ENCODE measurements around the gene CTNNA1.

DNA sequence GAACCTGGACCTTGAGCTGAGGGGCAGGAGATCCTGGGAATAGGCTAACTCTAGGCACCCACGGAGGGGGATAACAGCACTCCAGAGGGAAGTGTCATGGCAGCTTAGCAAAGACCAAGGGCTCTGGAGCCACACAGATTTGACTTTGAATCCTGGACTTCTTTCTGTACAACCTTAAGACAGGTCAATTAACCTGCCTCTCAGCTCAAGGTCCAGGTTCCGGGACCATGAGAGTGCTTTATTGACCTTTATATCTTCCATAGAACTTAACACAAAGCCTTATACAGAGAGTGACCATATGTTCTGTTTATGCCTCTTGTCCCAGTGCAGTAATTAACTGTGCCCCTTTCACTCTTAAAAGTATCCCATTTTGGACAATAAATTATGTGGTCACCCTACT lies 212.4 kb downstream of the CTNNA1 start:
- TF ChIP-seq CHD2 (IDR thresholded peaks at IDR 0.05; ENCODE audit: low read length, partially characterized antibody) (no peak), ELF1 (IDR thresholded peaks at IDR 0.05) (no peak), JUND (IDR thresholded peaks at IDR 0.05) (no peak), RAD21 (IDR thresholded peaks at IDR 0.05; ENCODE audit: low read length) (no peak), EP300 (IDR thresholded peaks at IDR 0.05; ENCODE audit: borderline replicate concordance in 1 of 2, low read depth in 1 of 2, low read length in 1 of 2) (no peak), GABPA (IDR thresholded peaks at IDR 0.05; ENCODE audit: low read depth) (no peak), TCF12 (IDR thresholded peaks at IDR 0.05) (no peak), RFX5 (IDR thresholded peaks at IDR 0.05; ENCODE audit: low read length) (no peak), NRF1 (IDR thresholded peaks at IDR 0.05; ENCODE audit: low read depth, low read length) (no peak), EZH2phosphoT487 (IDR thresholded peaks at IDR 0.05; ENCODE audit: borderline replicate concordance, low read depth) (no peak), POLR2AphosphoS5 (IDR thresholded peaks at IDR 0.05; ENCODE audit: low read depth, low read length) (no peak)
- TF ChIP-seq, protein P1, sequence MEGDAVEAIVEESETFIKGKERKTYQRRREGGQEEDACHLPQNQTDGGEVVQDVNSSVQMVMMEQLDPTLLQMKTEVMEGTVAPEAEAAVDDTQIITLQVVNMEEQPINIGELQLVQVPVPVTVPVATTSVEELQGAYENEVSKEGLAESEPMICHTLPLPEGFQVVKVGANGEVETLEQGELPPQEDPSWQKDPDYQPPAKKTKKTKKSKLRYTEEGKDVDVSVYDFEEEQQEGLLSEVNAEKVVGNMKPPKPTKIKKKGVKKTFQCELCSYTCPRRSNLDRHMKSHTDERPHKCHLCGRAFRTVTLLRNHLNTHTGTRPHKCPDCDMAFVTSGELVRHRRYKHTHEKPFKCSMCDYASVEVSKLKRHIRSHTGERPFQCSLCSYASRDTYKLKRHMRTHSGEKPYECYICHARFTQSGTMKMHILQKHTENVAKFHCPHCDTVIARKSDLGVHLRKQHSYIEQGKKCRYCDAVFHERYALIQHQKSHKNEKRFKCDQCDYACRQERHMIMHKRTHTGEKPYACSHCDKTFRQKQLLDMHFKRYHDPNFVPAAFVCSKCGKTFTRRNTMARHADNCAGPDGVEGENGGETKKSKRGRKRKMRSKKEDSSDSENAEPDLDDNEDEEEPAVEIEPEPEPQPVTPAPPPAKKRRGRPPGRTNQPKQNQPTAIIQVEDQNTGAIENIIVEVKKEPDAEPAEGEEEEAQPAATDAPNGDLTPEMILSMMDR (IDR thresholded peaks at IDR 0.05), result no peak
- TF ChIP-seq, protein P2, sequence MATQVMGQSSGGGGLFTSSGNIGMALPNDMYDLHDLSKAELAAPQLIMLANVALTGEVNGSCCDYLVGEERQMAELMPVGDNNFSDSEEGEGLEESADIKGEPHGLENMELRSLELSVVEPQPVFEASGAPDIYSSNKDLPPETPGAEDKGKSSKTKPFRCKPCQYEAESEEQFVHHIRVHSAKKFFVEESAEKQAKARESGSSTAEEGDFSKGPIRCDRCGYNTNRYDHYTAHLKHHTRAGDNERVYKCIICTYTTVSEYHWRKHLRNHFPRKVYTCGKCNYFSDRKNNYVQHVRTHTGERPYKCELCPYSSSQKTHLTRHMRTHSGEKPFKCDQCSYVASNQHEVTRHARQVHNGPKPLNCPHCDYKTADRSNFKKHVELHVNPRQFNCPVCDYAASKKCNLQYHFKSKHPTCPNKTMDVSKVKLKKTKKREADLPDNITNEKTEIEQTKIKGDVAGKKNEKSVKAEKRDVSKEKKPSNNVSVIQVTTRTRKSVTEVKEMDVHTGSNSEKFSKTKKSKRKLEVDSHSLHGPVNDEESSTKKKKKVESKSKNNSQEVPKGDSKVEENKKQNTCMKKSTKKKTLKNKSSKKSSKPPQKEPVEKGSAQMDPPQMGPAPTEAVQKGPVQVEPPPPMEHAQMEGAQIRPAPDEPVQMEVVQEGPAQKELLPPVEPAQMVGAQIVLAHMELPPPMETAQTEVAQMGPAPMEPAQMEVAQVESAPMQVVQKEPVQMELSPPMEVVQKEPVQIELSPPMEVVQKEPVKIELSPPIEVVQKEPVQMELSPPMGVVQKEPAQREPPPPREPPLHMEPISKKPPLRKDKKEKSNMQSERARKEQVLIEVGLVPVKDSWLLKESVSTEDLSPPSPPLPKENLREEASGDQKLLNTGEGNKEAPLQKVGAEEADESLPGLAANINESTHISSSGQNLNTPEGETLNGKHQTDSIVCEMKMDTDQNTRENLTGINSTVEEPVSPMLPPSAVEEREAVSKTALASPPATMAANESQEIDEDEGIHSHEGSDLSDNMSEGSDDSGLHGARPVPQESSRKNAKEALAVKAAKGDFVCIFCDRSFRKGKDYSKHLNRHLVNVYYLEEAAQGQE (IDR thresholded peaks at IDR 0.05; ENCODE audit: low read depth, low read length), result no peak
- TF ChIP-seq, protein P3, sequence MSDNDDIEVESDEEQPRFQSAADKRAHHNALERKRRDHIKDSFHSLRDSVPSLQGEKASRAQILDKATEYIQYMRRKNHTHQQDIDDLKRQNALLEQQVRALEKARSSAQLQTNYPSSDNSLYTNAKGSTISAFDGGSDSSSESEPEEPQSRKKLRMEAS (IDR thresholded peaks at IDR 0.05; ENCODE audit: low read depth), result no peak

Measured in SK-N-SH (cell line).